IPS DF 6.9 (cell line): ENCODE results near the gene MDM2.

ENCODE experiments used
- DNase-seq: peaks from one replicate; pipeline ENCODE4 v3.0.0-alpha.2; 2013; ENCODE audit warnings: low read depth, low spot score
- H3K27ac ChIP-seq: one replicate; pipeline ENCODE4 v1.5.1; 2013; ENCODE audit warnings: low read length, control low read depth
- H3K27me3 ChIP-seq: 2 replicates; pipeline ENCODE4 v1.6.1; 2013; ENCODE audit warnings: mild to moderate bottlenecking, low read length; ENCODE audit not compliant: control insufficient read depth, insufficient read depth
- H3K36me3 ChIP-seq: 2 replicates; pipeline ENCODE4 v1.6.1; 2013; ENCODE audit warnings: low read length; ENCODE audit not compliant: control insufficient read depth, insufficient read depth
- H3K4me1 ChIP-seq: 2 replicates; pipeline ENCODE4 v1.6.1; 2013; ENCODE audit warnings: low read length; ENCODE audit not compliant: control insufficient read depth, insufficient read depth
- H3K4me3 ChIP-seq: 2 replicates; pipeline ENCODE4 v1.5.1; 2013; ENCODE audit warnings: mild to moderate bottlenecking, low read length
- H3K9me3 ChIP-seq: 2 replicates; pipeline ENCODE4 v1.6.1; 2013; ENCODE audit warnings: low read length, inconsistent platforms; ENCODE audit not compliant: control insufficient read depth, insufficient read depth
- WGBS: extraction: QIAGEN DNeasy Blood & Tissue Kit; methylation state at CpG from one replicate; pipeline ENCODE4 v1.1.7; 2013; ENCODE audit warnings: mixed read lengths, missing lambda C conversion rate; ENCODE audit not compliant: insufficient read length, insufficient coverage; 5-methylcytosine and 5-hydroxymethylcytosine counted together

MDM2 gene

GRCh38 chr12:68785823-68786222, 22.2 kb upstream of the MDM2 start:
- Histone ChIP-seq H3K27ac (no peak overlapping the region), H3K36me3 (no peaks in the 10 kb centered on the region), H3K4me1 (no peaks in the 10 kb centered on the region), H3K4me3 (no peak overlapping the region), H3K9me3 (no peaks in the 10 kb centered on the region), H3K27me3 (no peaks in the 10 kb centered on the region)
- no peak for DNase-seq
- WGBS, result no CpG with 5 or more reads among the region's 5 CpGs

- WGBS, result no CpG with 5 or more reads among the region's 2 CpGs
- DNase-seq, result no peak
Observed at GRCh38 chr12:68786929-68787328, 21.0 kb upstream of the MDM2 start.

GRCh38 chr12:68788554-68789143, 19.3 kb upstream of the MDM2 start:
- WGBS, result no CpG with 5 or more reads among the region's 3 CpGs

More at GRCh38 chr12:68786929-68787328, 21.0 kb upstream of the MDM2 start:
- no peak overlapping the region for H3K4me3 ChIP-seq
- no peaks in the 10 kb centered on the region for H3K36me3 ChIP-seq
- H3K27me3 ChIP-seq, result no peaks in the 10 kb centered on the region
- no peaks in the 10 kb centered on the region for H3K4me1 ChIP-seq
- no peak overlapping the region for H3K27ac ChIP-seq
- no peaks in the 10 kb centered on the region for H3K9me3 ChIP-seq

GRCh38 chr12:68789144-68789878, 18.7 kb upstream of the MDM2 start:
- no CpG with 5 or more reads among the region's 14 CpGs for WGBS
- Histone ChIP-seq H3K36me3 (no peaks in the 10 kb centered on the region), H3K27ac (no peak overlapping the region), H3K9me3 (no peaks in the 10 kb centered on the region), H3K4me3 (no peak overlapping the region), H3K27me3 (no peaks in the 10 kb centered on the region), H3K4me1 (no peaks in the 10 kb centered on the region)
- no peak for DNase-seq

More at GRCh38 chr12:68788554-68789143, 19.3 kb upstream of the MDM2 start:
- Histone ChIP-seq H3K9me3 (no peaks in the 10 kb centered on the region), H3K4me3 (no peak overlapping the region), H3K36me3 (no peaks in the 10 kb centered on the region), H3K27ac (no peak overlapping the region), H3K27me3 (no peaks in the 10 kb centered on the region), H3K4me1 (no peaks in the 10 kb centered on the region)
- no peak for DNase-seq

GRCh38 chr12:68790081-68790951, 17.7 kb upstream of the MDM2 start:
- Histone ChIP-seq H3K9me3 (no peaks in the 10 kb centered on the region), H3K4me1 (no peaks in the 10 kb centered on the region), H3K27ac (no peak overlapping the region), H3K36me3 (no peaks in the 10 kb centered on the region), H3K4me3 (no peak overlapping the region), H3K27me3 (no peaks in the 10 kb centered on the region)
- WGBS, result no CpG with 5 or more reads among the region's 13 CpGs
- DNase-seq, result no peak

DNA sequence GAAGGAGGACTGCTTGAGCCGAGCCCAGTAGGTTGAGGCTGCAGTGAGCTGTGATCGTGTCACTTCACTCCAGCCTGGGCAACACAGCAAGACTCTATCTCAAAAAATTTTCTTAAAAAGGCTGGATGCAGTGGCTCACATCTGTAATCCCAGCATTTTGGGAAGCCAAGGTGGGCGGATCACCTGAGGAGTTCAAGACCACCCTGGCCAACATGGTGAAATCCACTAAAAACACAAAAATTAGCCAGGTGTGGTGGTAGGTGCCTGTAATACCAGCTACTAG, 17.1 kb upstream of the MDM2 start:
- H3K27ac ChIP-seq, result no peak overlapping the region
- WGBS, result no CpG with 5 or more reads among the region's 3 CpGs
- no peaks in the 10 kb centered on the region for H3K9me3 ChIP-seq
- DNase-seq, result no peak
- H3K4me1 ChIP-seq, result no peaks in the 10 kb centered on the region
- H3K36me3 ChIP-seq, result no peaks in the 10 kb centered on the region
- no peaks in the 10 kb centered on the region for H3K27me3 ChIP-seq
- no peak overlapping the region for H3K4me3 ChIP-seq

DNA sequence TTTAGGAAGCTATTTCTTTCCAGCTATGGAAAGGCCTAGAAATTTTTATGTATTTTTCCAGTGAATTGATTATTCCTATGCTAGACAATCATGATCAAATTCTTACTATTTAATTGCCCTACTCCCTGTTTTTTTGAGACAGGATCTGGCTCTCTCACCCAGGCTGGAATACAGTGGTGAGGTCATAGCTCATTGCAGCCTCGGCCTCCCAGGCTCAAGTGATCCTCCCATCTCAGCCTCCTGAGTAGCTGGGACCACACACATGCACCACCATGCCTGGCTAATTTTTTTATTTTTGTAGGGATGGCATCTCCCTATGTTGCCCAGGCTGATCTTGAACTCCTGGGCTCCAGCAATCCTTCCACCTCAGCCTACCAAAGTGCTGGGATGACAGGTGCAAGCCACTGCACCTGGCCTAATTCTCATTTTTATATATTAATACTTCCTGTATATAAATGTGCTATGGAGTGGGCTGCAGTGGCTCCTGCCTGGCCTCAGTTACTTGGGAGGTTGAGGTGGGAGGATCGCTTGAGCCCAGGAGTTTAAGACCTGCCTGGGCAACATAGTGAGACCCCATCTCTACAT, 16.0 kb upstream of the MDM2 start:
- H3K4me1 ChIP-seq, result no peaks in the 10 kb centered on the region
- H3K9me3 ChIP-seq, result no peaks in the 10 kb centered on the region
- no peaks in the 10 kb centered on the region for H3K36me3 ChIP-seq
- H3K27me3 ChIP-seq, result no peaks in the 10 kb centered on the region
- DNase-seq, result no peak
- no CpG with 5 or more reads among the region's 2 CpGs for WGBS
- H3K4me3 ChIP-seq, result no peak overlapping the region
- H3K27ac ChIP-seq, result no peak overlapping the region

GRCh38 chr12:68792952-68793351, 15.0 kb upstream of the MDM2 start:
- no peak for DNase-seq
- H3K4me3 ChIP-seq, result no peak overlapping the region
- H3K27ac ChIP-seq, result no peak overlapping the region
- no peaks in the 10 kb centered on the region for H3K27me3 ChIP-seq
- H3K36me3 ChIP-seq, result no peaks in the 10 kb centered on the region
- H3K9me3 ChIP-seq, result no peaks in the 10 kb centered on the region
- H3K4me1 ChIP-seq, result no peaks in the 10 kb centered on the region
- WGBS, result no CpG with 5 or more reads among the region's 2 CpGs

DNA sequence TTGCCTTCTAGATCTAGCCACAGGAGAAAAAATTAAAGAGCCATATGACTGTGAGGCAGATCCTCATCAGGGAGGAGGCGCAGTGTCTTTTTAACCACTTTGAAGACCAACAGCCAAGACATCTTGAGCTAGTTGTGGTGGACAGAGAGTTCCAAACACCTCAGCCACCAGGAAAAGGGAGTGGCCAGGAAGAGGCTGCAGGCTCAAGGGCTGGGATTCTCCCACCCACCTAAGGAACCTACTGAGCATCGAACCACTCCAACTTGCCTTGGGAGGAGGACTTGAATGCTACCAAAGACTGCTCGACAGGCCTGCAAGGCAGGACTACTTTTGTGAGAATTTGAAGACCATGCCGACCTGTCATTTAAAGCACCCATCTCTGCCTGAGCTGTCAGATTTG, 14.5 kb upstream of the MDM2 start:
- no peaks in the 10 kb centered on the region for H3K9me3 ChIP-seq
- H3K36me3 ChIP-seq, result no peaks in the 10 kb centered on the region
- WGBS, result no CpG with 5 or more reads among the region's 4 CpGs
- H3K4me1 ChIP-seq, result no peaks in the 10 kb centered on the region
- no peak overlapping the region for H3K4me3 ChIP-seq
- no peak for DNase-seq
- H3K27ac ChIP-seq, result no peak overlapping the region
- no peaks in the 10 kb centered on the region for H3K27me3 ChIP-seq

GRCh38 chr12:68793975-68794652, 13.9 kb upstream of the MDM2 start:
- Histone ChIP-seq H3K27ac (no peak overlapping the region), H3K36me3 (no peaks in the 10 kb centered on the region), H3K27me3 (no peaks in the 10 kb centered on the region), H3K9me3 (no peaks in the 10 kb centered on the region), H3K4me1 (no peaks in the 10 kb centered on the region), H3K4me3 (no peak overlapping the region)
- no CpG with 5 or more reads among the region's 4 CpGs for WGBS
- DNase-seq, result no peak
